ENCODE measurements around the gene RPUSD4.

RPUSD4 gene

GRCh38 chr11:126246636-126247035, 35.2 kb upstream of the RPUSD4 start:
- in situ Hi-C loops (cut with HindIII; ENCODE audit: low sequenced_read_pairs) = no loop called here
- no peak overlapping the region for H3K4me3 ChIP-seq (ENCODE audit: low read depth, low read length)
- TF ChIP-seq, protein P1, sequence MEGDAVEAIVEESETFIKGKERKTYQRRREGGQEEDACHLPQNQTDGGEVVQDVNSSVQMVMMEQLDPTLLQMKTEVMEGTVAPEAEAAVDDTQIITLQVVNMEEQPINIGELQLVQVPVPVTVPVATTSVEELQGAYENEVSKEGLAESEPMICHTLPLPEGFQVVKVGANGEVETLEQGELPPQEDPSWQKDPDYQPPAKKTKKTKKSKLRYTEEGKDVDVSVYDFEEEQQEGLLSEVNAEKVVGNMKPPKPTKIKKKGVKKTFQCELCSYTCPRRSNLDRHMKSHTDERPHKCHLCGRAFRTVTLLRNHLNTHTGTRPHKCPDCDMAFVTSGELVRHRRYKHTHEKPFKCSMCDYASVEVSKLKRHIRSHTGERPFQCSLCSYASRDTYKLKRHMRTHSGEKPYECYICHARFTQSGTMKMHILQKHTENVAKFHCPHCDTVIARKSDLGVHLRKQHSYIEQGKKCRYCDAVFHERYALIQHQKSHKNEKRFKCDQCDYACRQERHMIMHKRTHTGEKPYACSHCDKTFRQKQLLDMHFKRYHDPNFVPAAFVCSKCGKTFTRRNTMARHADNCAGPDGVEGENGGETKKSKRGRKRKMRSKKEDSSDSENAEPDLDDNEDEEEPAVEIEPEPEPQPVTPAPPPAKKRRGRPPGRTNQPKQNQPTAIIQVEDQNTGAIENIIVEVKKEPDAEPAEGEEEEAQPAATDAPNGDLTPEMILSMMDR (IDR thresholded peaks at IDR 0.05; ENCODE audit: low read depth, low read length, missing control alignments) = no peak
- no peak for DNase-seq (ENCODE audit: low read depth)

DNA sequence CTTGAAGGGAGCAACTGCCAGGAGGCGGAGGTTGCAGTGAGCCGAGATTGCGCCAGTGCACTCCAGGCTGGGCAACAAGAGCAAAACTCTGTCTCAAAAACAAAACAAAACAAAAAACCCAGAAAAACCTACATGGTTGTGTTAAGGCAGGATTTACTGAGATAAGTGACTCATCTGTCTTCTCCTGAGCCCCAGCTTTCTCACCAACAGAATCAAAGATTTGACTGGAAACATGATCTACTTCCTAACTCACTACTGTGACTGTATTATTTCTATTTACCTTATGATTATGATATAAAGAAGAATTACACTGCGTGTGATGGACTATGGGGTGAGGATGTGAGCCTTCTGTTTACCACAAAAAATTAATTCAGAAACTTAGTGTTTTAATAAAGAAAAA, 21.9 kb upstream of the RPUSD4 start:
- no peak for DNase-seq (ENCODE audit: low read depth)
- in situ Hi-C loops (cut with HindIII; ENCODE audit: low sequenced_read_pairs) = no loop called here
- TF ChIP-seq, protein P1 (IDR thresholded peaks at IDR 0.05; ENCODE audit: low read depth, low read length, missing control alignments) = no peak
- no peak overlapping the region for H3K4me3 ChIP-seq (ENCODE audit: low read depth, low read length)

DNA sequence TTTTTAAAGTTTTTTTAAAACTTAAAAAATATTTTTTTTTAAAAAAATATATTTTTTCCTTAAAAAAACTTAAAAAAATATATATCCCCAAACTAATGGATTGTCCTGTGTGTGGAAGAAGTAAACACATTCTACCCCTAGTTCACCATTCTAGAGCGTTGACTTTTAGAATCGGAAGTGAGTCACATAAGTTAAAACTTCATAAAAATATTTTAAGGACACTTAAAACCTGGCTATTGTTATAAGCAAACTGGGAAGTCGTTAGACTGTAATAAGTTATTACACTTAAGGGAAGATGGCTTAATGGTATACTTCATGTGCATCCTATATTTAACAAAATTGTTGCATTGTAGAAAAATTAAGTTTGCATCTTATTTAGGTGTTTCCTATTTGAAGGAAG, 21.2 kb upstream of the RPUSD4 start:
- TF ChIP-seq, protein P1 (IDR thresholded peaks at IDR 0.05; ENCODE audit: low read depth, low read length, missing control alignments) = no peak
- no peak for DNase-seq (ENCODE audit: low read depth)
- in situ Hi-C loops (cut with HindIII; ENCODE audit: low sequenced_read_pairs) = no loop called here
- H3K4me3 ChIP-seq (ENCODE audit: low read depth, low read length) = no peak overlapping the region

DNA sequence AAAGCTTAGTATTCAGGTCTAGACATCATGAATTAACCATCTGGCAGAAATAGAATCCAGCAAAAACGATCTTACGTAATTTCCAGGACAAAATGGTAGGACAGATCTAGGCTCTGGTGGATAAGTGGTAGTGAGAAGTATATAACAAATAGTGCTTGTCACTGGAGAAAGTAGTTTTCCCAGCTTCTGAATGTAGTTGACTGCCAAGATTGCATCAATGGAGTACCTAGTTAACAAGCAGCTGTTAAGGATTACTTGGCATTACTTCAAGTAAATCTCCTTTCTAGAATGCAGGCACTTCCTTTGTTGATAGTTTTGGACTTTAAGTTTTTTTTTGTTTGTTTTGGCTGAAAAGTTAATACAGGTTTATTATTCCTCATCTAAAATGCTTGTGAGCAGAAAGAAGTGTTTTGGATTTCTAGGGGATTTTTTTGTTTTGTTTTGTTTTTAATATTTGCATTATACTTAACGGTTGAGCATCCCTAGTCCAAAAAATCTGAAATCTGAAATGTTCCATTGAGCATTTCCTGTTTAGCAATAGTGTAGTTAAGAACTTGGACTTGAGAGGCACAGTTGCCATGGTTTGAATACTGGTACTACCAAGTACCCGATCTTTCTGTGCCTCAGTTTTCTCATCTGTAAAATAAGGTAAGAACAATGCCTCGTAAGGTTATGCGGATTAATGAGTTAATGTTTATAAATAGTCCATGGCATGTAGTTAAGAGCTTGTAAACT, 20.4 kb upstream of the RPUSD4 start:
- in situ Hi-C loops (cut with HindIII; ENCODE audit: low sequenced_read_pairs) = no loop called here
- peak; percentile 15 for DNase-seq (ENCODE audit: low read depth)
- TF ChIP-seq, protein P1 (IDR thresholded peaks at IDR 0.05; ENCODE audit: low read depth, low read length, missing control alignments) = no peak
- no peak overlapping the region for H3K4me3 ChIP-seq (ENCODE audit: low read depth, low read length)

GRCh38 chr11:126229858-126230540, 18.5 kb upstream of the RPUSD4 start:
- TF ChIP-seq, protein P1 (IDR thresholded peaks at IDR 0.05; ENCODE audit: low read depth, low read length, missing control alignments) = no peak
- H3K4me3 ChIP-seq (ENCODE audit: low read depth, low read length) = no peak overlapping the region
- in situ Hi-C loops (cut with HindIII; ENCODE audit: low sequenced_read_pairs) = no loop called here
- DNase-seq (ENCODE audit: low read depth) = no peak

GRCh38 chr11:126226334-126227084, 15.1 kb upstream of the RPUSD4 start:
- no peak overlapping the region for H3K4me3 ChIP-seq (ENCODE audit: low read depth, low read length)
- no peak for DNase-seq (ENCODE audit: low read depth)
- in situ Hi-C loops (cut with HindIII; ENCODE audit: low sequenced_read_pairs) = no loop called here
- TF ChIP-seq, protein P1 (IDR thresholded peaks at IDR 0.05; ENCODE audit: low read depth, low read length, missing control alignments) = no peak

All from astrocyte of the cerebellum (primary cell).